ENCODE data around the gene UTP25. TPM values are rescaled to one million over a fixed set of nuclear protein-coding genes. Genes with fewer than 3 reads are reported as not detected.

Gene UTP25
- total RNA-seq, 1 experiment from 2014 or later = 9.5 TPM

GRCh38 chr1:209817691-209818090 is 10.1 kb upstream of the UTP25 start:
- Histone ChIP-seq H3K27ac (ENCODE audit: low read length) (no peak overlapping the region), H3K36me3 (ENCODE audit: control insufficient read depth, insufficient read depth, low read length) (no peaks in the 10 kb centered on the region), H3K9me3 (ENCODE audit: control insufficient read depth, insufficient read depth, low read depth, low read length) (no peaks in the 10 kb centered on the region), H3K4me3 (ENCODE audit: low read depth in 2 of 2, low read length in 2 of 2) (no peak overlapping the region), H3K27me3 (ENCODE audit: control insufficient read depth, insufficient read depth, low read length) (no peaks in the 10 kb centered on the region; the same call in 1 of the 2 replicates), H3K4me1 (ENCODE audit: control insufficient read depth, insufficient read depth, low read length) (peaks cover 1% of the 10 kb centered on the region)
- ChIA-PET CTCF (no interaction called here), POLR2A (no interaction called here)
- DNase-seq (ENCODE audit: low read depth, low spot score) (no peak), ATAC-seq (no peak)
- TF ChIP-seq TCF7L2 (IDR thresholded peaks at IDR 0.05; ENCODE audit: low read depth, low read length) (no peak), POLR2AphosphoS5 (IDR thresholded peaks at IDR 0.05; ENCODE audit: low read depth, low read length) (no peak), SIN3A (IDR thresholded peaks at IDR 0.05; ENCODE audit: borderline replicate concordance, insufficient read depth, low read depth, low read length) (no peak), REST (IDR thresholded peaks at IDR 0.05; ENCODE audit: insufficient read depth in 1 of 2, low read depth in 2 of 2, low read length in 1 of 2) (no peak), CTCF (IDR thresholded peaks at IDR 0.05) (no peak)
- intact Hi-C loops (cut with micrococcal nuclease; ENCODE audit: unreplicated experiment) = no loop called here
- no TSS peak for BruUV-seq (replicated peaks)
- in situ Hi-C loops (cut with HindIII; ENCODE audit: low pct_unique_long_range_greater_than_20kb, low sequenced_read_pairs) = no loop called here

GRCh38 chr1:209819058-209819457 is 8.7 kb upstream of the UTP25 start:
- H3K36me3 ChIP-seq (ENCODE audit: control insufficient read depth, insufficient read depth, low read length) = no peaks in the 10 kb centered on the region
- no peak for TF ChIP-seq SIN3A (IDR thresholded peaks at IDR 0.05; ENCODE audit: borderline replicate concordance, insufficient read depth, low read depth, low read length)
- DNase-seq (ENCODE audit: low read depth, low spot score) (no peak), ATAC-seq (no peak)
- CTCF ChIA-PET = no interaction called here
- H3K4me1 ChIP-seq (ENCODE audit: control insufficient read depth, insufficient read depth, low read length) = peaks cover 9% of the 10 kb centered on the region
- no TSS peak for BruUV-seq (replicated peaks)
- intact Hi-C loops (cut with micrococcal nuclease; ENCODE audit: unreplicated experiment) (no loop called here), in situ Hi-C loops (cut with HindIII; ENCODE audit: low pct_unique_long_range_greater_than_20kb, low sequenced_read_pairs) (no loop called here)
- no peaks in the 10 kb centered on the region; the same call in 1 of the 2 replicates for H3K27me3 ChIP-seq (ENCODE audit: control insufficient read depth, insufficient read depth, low read length)
- POLR2A ChIA-PET = no interaction called here
- H3K9me3 ChIP-seq (ENCODE audit: control insufficient read depth, insufficient read depth, low read depth, low read length) = no peaks in the 10 kb centered on the region
- H3K27ac ChIP-seq (ENCODE audit: low read length) = no peak overlapping the region
- H3K4me3 ChIP-seq (ENCODE audit: low read depth in 2 of 2, low read length in 2 of 2) = no peak overlapping the region

- intact Hi-C loops (cut with micrococcal nuclease; ENCODE audit: unreplicated experiment) = no loop called here
- BruUV-seq (replicated peaks) = no TSS peak
- in situ Hi-C loops (cut with HindIII; ENCODE audit: low pct_unique_long_range_greater_than_20kb, low sequenced_read_pairs) = no loop called here
These were observed 6.8 kb upstream of the UTP25 start for GRCh38 chr1:209820986-209821385.

More at GRCh38 chr1:209820986-209821385, 6.8 kb upstream of the UTP25 start:
- POLR2A ChIA-PET = no interaction called here
- TF ChIP-seq POLR2AphosphoS5 (IDR thresholded peaks at IDR 0.05; ENCODE audit: low read depth, low read length) = no peak
- no peak for TF ChIP-seq TCF7L2 (IDR thresholded peaks at IDR 0.05; ENCODE audit: low read depth, low read length)
- no peak overlapping the region for H3K4me3 ChIP-seq (ENCODE audit: low read depth in 2 of 2, low read length in 2 of 2)
- H3K36me3 ChIP-seq (ENCODE audit: control insufficient read depth, insufficient read depth, low read length) = no peaks in the 10 kb centered on the region
- CTCF ChIA-PET = no interaction called here
- DNase-seq (ENCODE audit: low read depth, low spot score) = no peak
- H3K9me3 ChIP-seq (ENCODE audit: control insufficient read depth, insufficient read depth, low read depth, low read length) = no peaks in the 10 kb centered on the region
- no peak overlapping the region for H3K27ac ChIP-seq (ENCODE audit: low read length)
- no peaks in the 10 kb centered on the region; the same call in 1 of the 2 replicates for H3K27me3 ChIP-seq (ENCODE audit: control insufficient read depth, insufficient read depth, low read length)
- ATAC-seq = no peak
- peaks cover 9% of the 10 kb centered on the region for H3K4me1 ChIP-seq (ENCODE audit: control insufficient read depth, insufficient read depth, low read length)

Data from Panc1 (cell line).